Endothelial cell of umbilical vein (primary cell): ENCODE measurements around the gene LIX1. TPM values are rescaled to one million over a fixed set of nuclear protein-coding genes. Genes with fewer than 3 reads are reported as not detected.
A peak's percentile ranks its signal among the peaks of the same experiment; 100 is the strongest.

ENCODE experiments used
- BruUV-seq: library from RNA; stranded (reverse); fragments of 400-500 nt; replicated peaks from 2 replicates; lab custom pipeline; 2021; lab: Mats Ljungman, UMichigan
- CTCF ChIA-PET: fragments of 300-600, 350-600 bp; sonication (Branson Sonifier 250); formaldehyde crosslinking; loops from one replicate; lab custom pipeline; 2021; ENCODE audit warnings: antibody characterized with exemption, inconsistent platforms; lab: Charles Lee
- POLR2A ChIA-PET: fragments of 300-600, 350-600 bp; sonication (Branson Sonifier 250); formaldehyde crosslinking; loops from one replicate; lab custom pipeline; 2021; ENCODE audit warnings: antibody characterized with exemption, inconsistent platforms; lab: Charles Lee
- DNase-seq: peaks from one replicate; pipeline ENCODE4 v3.0.0-alpha.2; 2011; ENCODE audit warnings: low read depth, low spot score
- FAIRE-seq: peaks from 2 replicates; lab custom pipeline; 2011; peaks lifted over from hg19 to GRCh38; lab: Jason Lieb, UNC
- H2AFZ ChIP-seq: 2 replicates; pipeline ENCODE4 v1.6.0; 2012; ENCODE audit warnings: low read depth, low read length, control low read depth, inconsistent platforms
- H3K27ac ChIP-seq: 2 replicates; pipeline ENCODE4 v1.5.1; 2011; ENCODE audit warnings: low read depth, mild to moderate bottlenecking, control low read depth, low read length, moderate library complexity; ENCODE audit not compliant: insufficient read depth
- H3K27me3 ChIP-seq, 2 experiments: 2 replicates each; pipeline versions ENCODE4 v1.6.0 to v1.6.1; 2011; ENCODE audit warnings: low read length in 2 of 2, mixed read lengths in 1 of 2; ENCODE audit not compliant: control insufficient read depth in 2 of 2, insufficient read depth in 2 of 2
- H3K36me3 ChIP-seq, 2 experiments: 2 replicates in 1 of 2; 3 replicates in 1 of 2; pipeline ENCODE4 v1.5.1; 2011; ENCODE audit warnings: low read length in 2 of 2, mild to moderate bottlenecking in 1 of 2, moderate library complexity in 1 of 2; ENCODE audit not compliant: control insufficient read depth in 2 of 2, insufficient read depth in 2 of 2; ENCODE audit errors: extremely low read depth in 1 of 2
- H3K4me1 ChIP-seq: 3 replicates; pipeline ENCODE4 v1.5.1; 2011; ENCODE audit warnings: mild to moderate bottlenecking, low read length; ENCODE audit not compliant: control insufficient read depth, insufficient read depth; ENCODE audit errors: extremely low read depth
- H3K4me2 ChIP-seq: 2 replicates; pipeline ENCODE4 v1.6.1; 2011; ENCODE audit warnings: low read length, control low read depth, mixed read lengths; ENCODE audit not compliant: insufficient read depth
- H3K4me3 ChIP-seq, 3 experiments: fragments of 200-600 bp in 1 of 3; sonication (generic), shearing (Covaris generic) in 1 of 3; replicated peaks in 1 of 3; 2 replicates each; pipeline ENCODE4 v1.5.1; 2011 to 2016; ENCODE audit warnings: control low read depth in 3 of 3, low read length in 3 of 3, mild to moderate bottlenecking in 2 of 3, inconsistent platforms in 1 of 3, low read depth in 1 of 3, moderate library complexity in 1 of 3; ENCODE audit not compliant: insufficient read depth in 1 of 3
- H3K79me2 ChIP-seq: 2 replicates; pipeline ENCODE4 v1.6.0; 2012; ENCODE audit warnings: low read length, inconsistent platforms; ENCODE audit not compliant: control insufficient read depth, insufficient read depth
- H3K9ac ChIP-seq: replicated peaks from 2 replicates; pipeline ENCODE3; 2011; ENCODE audit warnings: low read length, control low read depth; ENCODE audit not compliant: insufficient read depth; ENCODE audit errors: extremely low read depth
- H3K9me1 ChIP-seq: replicated peaks from 3 replicates; pipeline ENCODE4 v1.6.0; 2011; ENCODE audit warnings: mild to moderate bottlenecking, low read length; ENCODE audit not compliant: control insufficient read depth, insufficient read depth; ENCODE audit errors: extremely low read depth
- H3K9me3 ChIP-seq: replicated peaks from 2 replicates; pipeline ENCODE4 v1.5.1; 2012; ENCODE audit warnings: low read length, inconsistent platforms; ENCODE audit not compliant: control insufficient read depth, insufficient read depth
- H4K20me1 ChIP-seq: replicated peaks from 2 replicates; pipeline ENCODE3; 2011; ENCODE audit warnings: mild to moderate bottlenecking, low read length; ENCODE audit not compliant: control insufficient read depth, insufficient read depth; ENCODE audit errors: extremely low read depth
- CTCF ChIP-seq, 2 donors: IDR thresholded peaks; 1 replicate in 1 of 2; 2 replicates in 1 of 2; pipeline ENCODE4 v1.5.1; 2011; ENCODE audit warnings: low read length in 2 of 2, mild to moderate bottlenecking in 2 of 2, moderate library complexity in 2 of 2, control low read depth in 1 of 2, inconsistent platforms in 1 of 2, low read depth in 1 of 2; ENCODE audit not compliant: insufficient read depth in 1 of 2; ENCODE audit errors: extremely low read depth in 1 of 2
- FOS ChIP-seq: IDR thresholded peaks from 2 replicates; pipeline ENCODE4 v1.6.1; 2011; ENCODE audit warnings: mild to moderate bottlenecking, low read length, moderate library complexity, borderline replicate concordance; ENCODE audit not compliant: insufficient read depth
- GATA2 ChIP-seq: IDR thresholded peaks from 2 replicates; pipeline ENCODE4 v1.7.0; 2011; ENCODE audit warnings: low read depth, mild to moderate bottlenecking, moderate library complexity, mixed read lengths, low read length; ENCODE audit not compliant: insufficient read length, insufficient read depth
- JUN ChIP-seq: IDR thresholded peaks from 2 replicates; pipeline ENCODE4 v1.6.1; 2011; ENCODE audit warnings: borderline replicate concordance, low read depth; ENCODE audit not compliant: insufficient read length, insufficient read depth
- MAX ChIP-seq: IDR thresholded peaks from 2 replicates; pipeline ENCODE4 v1.6.1; 2011; ENCODE audit not compliant: insufficient read depth, insufficient read length
- MYC ChIP-seq: IDR thresholded peaks from one replicate; pipeline ENCODE4 v1.6.1; 2011; ENCODE audit warnings: mild to moderate bottlenecking, low read depth, low read length
- POLR2A ChIP-seq: IDR thresholded peaks from 2 replicates; pipeline ENCODE4 v1.6.1; 2012; ENCODE audit warnings: low read depth, mild to moderate bottlenecking, control low read depth, low read length
- POLR2AphosphoS5 ChIP-seq: IDR thresholded peaks from 2 replicates; pipeline ENCODE4 v1.6.1; 2012; ENCODE audit warnings: low read depth, mild to moderate bottlenecking, control low read depth, low read length, moderate library complexity; ENCODE audit not compliant: insufficient read depth
- dilution Hi-C: fragments of 300-500 bp; cut with MboI; formaldehyde crosslinking; loops from one replicate; pipeline ENCODE4 v1.15.0; 2019; ENCODE audit warnings: low sequenced_read_pairs; ENCODE audit not compliant: extremely low pct_ligation_motif_present
- intact Hi-C: fragments of 100-400 bp; cut with micrococcal nuclease; formaldehyde crosslinking; loops from one replicate; pipeline ENCODE4 v1.10.0; 2022
- polyA plus RNA-seq, 4 experiments: library from polyadenylated mRNA; depleted of rRNA in 3 of 4; stranded (reverse) in 3 of 4; unstranded in 1 of 4; fragments of >200 nt; gene quantifications; 2 replicates each; pipeline versions ENCODE4 v1.2.1 to v1.2.3, GENCODE V29; 2011 to 2012; ENCODE audit warnings: missing spikeins in 1 of 4
- total RNA-seq: library from RNA; stranded (reverse); gene quantifications from 2 replicates; pipeline ENCODE4 v1.2.3, GENCODE V29; 2021

Gene LIX1
- total and polyA plus RNA-seq, 2 donors (not counting 3 experiments of a cell fraction or from before 2014, with no cell fraction given): not detected

DNA sequence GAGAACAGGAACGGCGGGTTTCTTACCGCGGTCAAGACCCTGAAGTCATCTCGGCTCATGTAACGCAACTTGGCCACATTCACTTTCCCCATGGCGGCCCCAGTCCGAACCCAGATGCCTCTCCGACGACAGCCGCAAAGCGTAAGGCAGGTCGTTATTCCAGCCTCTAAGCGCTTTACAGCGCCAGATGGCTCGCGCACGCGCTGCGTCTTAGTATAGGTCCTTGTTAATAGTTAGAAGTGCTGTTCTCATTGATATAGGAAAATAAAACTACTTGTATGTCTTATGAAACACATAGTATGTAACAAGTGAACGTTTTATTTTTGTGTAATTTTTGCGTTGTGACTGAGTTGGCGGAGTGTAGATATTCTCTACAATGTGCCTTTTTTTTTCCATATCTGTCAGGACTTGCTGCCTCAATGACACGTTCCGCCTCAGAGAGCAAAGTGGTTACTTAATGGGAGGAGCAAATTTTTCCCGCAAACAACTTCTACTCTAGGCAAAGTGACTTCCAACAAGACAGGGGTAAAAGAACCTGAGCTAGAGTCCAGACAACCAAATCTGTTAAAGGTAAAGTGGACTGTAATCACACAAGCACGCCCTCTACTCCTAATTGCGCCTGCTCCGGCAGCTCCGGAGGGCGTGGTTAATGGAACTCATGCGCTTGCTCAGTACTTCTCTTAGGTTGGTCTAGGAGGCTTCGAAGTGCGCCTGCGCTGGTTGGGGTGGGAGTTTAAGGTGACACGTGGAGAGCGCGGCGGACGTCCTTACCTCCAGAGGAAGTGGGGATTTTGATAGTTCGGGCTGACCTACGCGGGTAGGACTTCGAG is 40.9 kb upstream of the LIX1 start, which contains the start of gene RIOK2:
TSS of gene RIOK2 (minus strand) at position 148 of the 830 bp plus-strand sequence. CDS start at position 92, 56 bp downstream.
- H3K27me3 ChIP-seq: no peaks in the 10 kb centered on the region
- H3K36me3 ChIP-seq: peaks cover under 1 to 5% of the 10 kb centered on the region in 2 experiments
- no peak for TF ChIP-seq JUN
- peak; percentile 33 for TF ChIP-seq MYC
- TF ChIP-seq GATA2: no peak
- TF ChIP-seq CTCF (IDR thresholded peaks at IDR 0.05; ENCODE audit: extremely low read depth in 1 of 2, insufficient read depth in 1 of 2, low read depth in 1 of 2, low read length in 2 of 2): no peak
- TF ChIP-seq POLR2A: peak; percentile 81
- TF ChIP-seq FOS: no peak
- TF ChIP-seq MAX: peak; percentile 88
- peak; percentile 61 for TF ChIP-seq POLR2AphosphoS5
- H4K20me1 ChIP-seq: no peaks in the 10 kb centered on the region
- H3K9me1 ChIP-seq: no peaks in the 10 kb centered on the region
- H3K9ac ChIP-seq: peak within 1 kb of the TSS; percentile 85
- H3K4me2 ChIP-seq: peak within 1 kb of the TSS; percentile 94
- BruUV-seq: no TSS peak
- H3K9me3 ChIP-seq: no peaks in the 10 kb centered on the region
- peak within 1 kb of the TSS; percentile 83 to 97 (median 91) for H3K4me3 ChIP-seq
- FAIRE-seq (peak; percentile 92), DNase-seq (peak; percentile 99)
- H2AFZ ChIP-seq: peak within 1 kb of the TSS; percentile 74
- ChIA-PET CTCF (interaction anchor here (0.8 to 2.2 kb wide), 3 partner anchors 48 to 1613 kb away, joined by 3 to 8 read pairs (median 5); no protein-coding TSS in a partner anchor), POLR2A (interaction anchor here (0.6 to 0.8 kb wide), 2 partner anchors 375 to 1362 kb away, joined by 3 read pairs; partner anchors contain the start of gene ERAP1)
- H3K27ac ChIP-seq: peak within 1 kb of the TSS; percentile 85
- dilution Hi-C loops: no loop called here
- intact Hi-C loops: loop anchor here (1.0 to 10.0 kb wide), 6 partner anchors 306 to 1851 kb away; partner anchors contain the start of genes ERAP2 and RGMB
- H3K79me2 ChIP-seq: peaks cover 23% of the 10 kb centered on the region
- H3K4me1 ChIP-seq: peaks cover 15% of the 10 kb centered on the region
